Prostate gland (tissue), 2 donors: ENCODE measurements around the gene SND1. TPM values are rescaled to one million over a fixed set of nuclear protein-coding genes. Genes with fewer than 3 reads are reported as not detected.

Source experiments
- DNase-seq: peaks from one replicate; pipeline ENCODE4 v3.0.0-alpha.2; 2019; ENCODE audit warnings: low spot score
- H3K27ac ChIP-seq, 2 donors: fragments of 200-600 bp; sonication (generic); 2 replicates each; pipeline ENCODE4 v1.5.1; 2017 to 2019
- H3K27me3 ChIP-seq: fragments of 200-600 bp; sonication (generic); replicated peaks from 2 replicates; pipeline ENCODE4 v1.5.1; 2019; ENCODE audit not compliant: insufficient read depth
- H3K36me3 ChIP-seq, 2 donors: fragments of 200-600 bp; sonication (generic); 1 replicate in 1 of 2; 2 replicates in 1 of 2; pipeline versions ENCODE4 v1.5.1 to v1.8.1; 2017 to 2019
- H3K4me1 ChIP-seq: fragments of 200-600 bp; sonication (generic); replicated peaks from 2 replicates; pipeline ENCODE4 v1.5.1; 2019
- H3K4me3 ChIP-seq, 2 donors: fragments of 200-600 bp; sonication (generic); 2 replicates each; pipeline ENCODE4 v1.5.1; 2017 to 2019
- H3K9me3 ChIP-seq: fragments of 200-600 bp; sonication (generic); 2 replicates; pipeline ENCODE4 v1.5.1; 2017
- POLR2A ChIP-seq: fragments of 450-650 bp; IDR thresholded peaks from one replicate; pipeline ENCODE4 v1.6.1; 2016; ENCODE audit warnings: antibody characterized with exemption, mild to moderate bottlenecking
- POLR2AphosphoS5 ChIP-seq: sonication (generic); formaldehyde crosslinking; IDR thresholded peaks from one replicate; pipeline ENCODE4 v1.6.1; 2017; ENCODE audit warnings: antibody characterized with exemption
- WGBS: methylation state at CpG from one replicate; pipeline ENCODE4 v1.1.5; 2018; 5-methylcytosine and 5-hydroxymethylcytosine counted together
- intact Hi-C: fragments of 100-400 bp; cut with DNase I; formaldehyde crosslinking; loops from one replicate; pipeline ENCODE4 v1.14.2; 2022
- total RNA-seq, 2 donors: library from RNA; depleted of rRNA; stranded (reverse); fragments of >200 nt; gene quantifications; one replicate each; pipeline ENCODE4 v1.1.0, GENCODE V29; 2016
- TF ChIP-seq, protein P1 (sequence below), 4 experiments: fragments of 200-600 bp in 2 of 4; fragments of 450-650 bp in 2 of 4; sonication (generic) in 2 of 4; IDR thresholded peaks; 1 replicate in 3 of 4; 2 replicates in 1 of 4; pipeline ENCODE4 v1.5.1; 2016 to 2019; ENCODE audit warnings: antibody characterized with exemption in 4 of 4, mild to moderate bottlenecking in 2 of 4, moderate library complexity in 2 of 4

The SND1 gene
- total RNA-seq, 2 donors from 2014 or later = 175 to 190 TPM

DNA sequence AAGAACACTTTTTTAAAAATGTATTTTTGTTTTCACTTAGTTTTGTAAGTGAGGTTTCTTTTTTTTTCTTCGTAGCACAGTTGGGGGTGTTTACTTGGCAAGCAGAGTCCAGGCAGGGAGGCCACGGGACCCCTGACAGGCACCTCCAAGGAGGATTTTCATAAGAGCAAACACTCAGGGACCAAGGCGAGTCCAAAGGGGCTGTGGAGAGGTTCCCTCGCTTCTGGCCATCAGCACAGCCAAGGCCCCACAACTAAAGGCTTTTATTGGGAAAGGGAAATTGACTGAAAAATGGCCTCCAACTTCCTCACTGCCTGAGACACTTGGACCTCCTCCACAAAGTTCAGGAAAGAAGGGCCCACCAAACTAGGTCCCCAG, 205.5 kb downstream of the SND1 start:
- Histone ChIP-seq H3K27me3 (no peaks in the 10 kb centered on the region), H3K9me3 (no peaks in the 10 kb centered on the region), H3K4me1 (peaks cover 4% of the 10 kb centered on the region), H3K36me3 (no peaks in the 10 kb centered on the region), H3K27ac (no peak overlapping the region), H3K4me3 (no peak overlapping the region)
- intact Hi-C loops = no loop called here
- WGBS = 94% methylated on average over 4 of the region's 4 CpGs
- no peak for DNase-seq
- no peak for TF ChIP-seq POLR2AphosphoS5
- TF ChIP-seq, protein P1, sequence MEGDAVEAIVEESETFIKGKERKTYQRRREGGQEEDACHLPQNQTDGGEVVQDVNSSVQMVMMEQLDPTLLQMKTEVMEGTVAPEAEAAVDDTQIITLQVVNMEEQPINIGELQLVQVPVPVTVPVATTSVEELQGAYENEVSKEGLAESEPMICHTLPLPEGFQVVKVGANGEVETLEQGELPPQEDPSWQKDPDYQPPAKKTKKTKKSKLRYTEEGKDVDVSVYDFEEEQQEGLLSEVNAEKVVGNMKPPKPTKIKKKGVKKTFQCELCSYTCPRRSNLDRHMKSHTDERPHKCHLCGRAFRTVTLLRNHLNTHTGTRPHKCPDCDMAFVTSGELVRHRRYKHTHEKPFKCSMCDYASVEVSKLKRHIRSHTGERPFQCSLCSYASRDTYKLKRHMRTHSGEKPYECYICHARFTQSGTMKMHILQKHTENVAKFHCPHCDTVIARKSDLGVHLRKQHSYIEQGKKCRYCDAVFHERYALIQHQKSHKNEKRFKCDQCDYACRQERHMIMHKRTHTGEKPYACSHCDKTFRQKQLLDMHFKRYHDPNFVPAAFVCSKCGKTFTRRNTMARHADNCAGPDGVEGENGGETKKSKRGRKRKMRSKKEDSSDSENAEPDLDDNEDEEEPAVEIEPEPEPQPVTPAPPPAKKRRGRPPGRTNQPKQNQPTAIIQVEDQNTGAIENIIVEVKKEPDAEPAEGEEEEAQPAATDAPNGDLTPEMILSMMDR (IDR thresholded peaks at IDR 0.05) = no peak
- no peak for TF ChIP-seq POLR2A

DNA sequence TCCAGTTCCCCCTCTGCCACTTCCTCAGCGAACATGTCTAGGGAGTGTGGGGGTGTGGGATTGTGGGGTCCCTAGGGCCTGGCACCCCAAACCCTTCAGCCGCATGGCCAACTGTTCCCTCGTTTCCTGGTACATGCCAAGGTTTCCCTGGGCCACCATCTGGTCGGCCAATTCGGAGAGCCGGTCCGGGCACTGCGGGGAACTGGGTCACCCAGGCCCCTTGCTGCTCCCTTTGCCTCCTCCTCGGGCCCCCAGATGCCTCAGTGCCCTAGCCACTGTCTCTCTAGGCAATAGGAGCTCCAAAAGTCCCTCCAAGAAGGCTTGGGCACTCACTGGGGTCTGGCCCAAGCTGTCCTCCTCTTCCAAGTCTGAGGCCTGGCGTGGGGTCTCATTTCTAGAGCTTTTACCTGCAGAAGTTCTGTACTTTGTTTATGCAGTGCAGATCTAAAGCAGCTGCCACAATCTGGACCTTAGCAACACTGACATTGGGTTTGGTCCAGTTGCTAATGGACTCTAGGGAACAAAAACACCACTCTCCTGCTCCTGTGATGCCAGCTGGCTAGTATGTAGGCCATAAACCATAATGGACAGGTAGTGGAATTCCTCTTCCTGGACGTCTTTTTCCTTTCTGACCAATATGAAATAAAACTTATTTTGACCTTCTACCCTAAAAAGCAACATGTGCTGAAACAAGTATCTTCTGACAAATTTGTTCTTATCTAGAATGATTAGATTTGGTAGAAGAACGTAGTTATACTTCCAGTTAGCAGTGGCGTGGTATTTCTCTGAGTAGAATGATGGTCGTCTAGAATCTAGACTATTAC, 206.3 kb downstream of the SND1 start:
- H3K27ac ChIP-seq = no peak overlapping the region
- H3K36me3 ChIP-seq = no peaks in the 10 kb centered on the region
- no peak for TF ChIP-seq POLR2AphosphoS5
- TF ChIP-seq POLR2A = no peak
- TF ChIP-seq, protein P1 (IDR thresholded peaks at IDR 0.05) = no peak
- H3K9me3 ChIP-seq = no peaks in the 10 kb centered on the region
- no peaks in the 10 kb centered on the region for H3K27me3 ChIP-seq
- peaks cover 4% of the 10 kb centered on the region for H3K4me1 ChIP-seq
- no peak for DNase-seq
- WGBS = 79% methylated on average over 14 of the region's 14 CpGs
- intact Hi-C loops = no loop called here
- no peak overlapping the region for H3K4me3 ChIP-seq

DNA sequence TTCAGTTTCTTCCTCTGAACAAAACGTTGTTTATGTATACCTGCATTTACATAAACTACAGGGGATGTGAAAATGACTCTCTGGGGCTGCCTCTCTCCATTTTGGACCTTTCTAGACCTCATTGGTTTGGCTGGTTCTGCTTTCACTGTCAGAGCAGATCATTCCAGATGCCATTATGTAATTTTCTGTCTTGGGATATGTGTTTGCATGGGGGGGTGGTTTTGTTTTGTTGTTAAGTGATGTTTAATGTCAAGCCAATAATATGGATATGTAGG, 206.9 kb downstream of the SND1 start:
- no peak overlapping the region for H3K27ac ChIP-seq
- WGBS = 71% methylated on average over 1 of the region's 1 CpG
- TF ChIP-seq, protein P1 (IDR thresholded peaks at IDR 0.05) = no peak
- TF ChIP-seq POLR2A = no peak
- TF ChIP-seq POLR2AphosphoS5 = no peak

DNA sequence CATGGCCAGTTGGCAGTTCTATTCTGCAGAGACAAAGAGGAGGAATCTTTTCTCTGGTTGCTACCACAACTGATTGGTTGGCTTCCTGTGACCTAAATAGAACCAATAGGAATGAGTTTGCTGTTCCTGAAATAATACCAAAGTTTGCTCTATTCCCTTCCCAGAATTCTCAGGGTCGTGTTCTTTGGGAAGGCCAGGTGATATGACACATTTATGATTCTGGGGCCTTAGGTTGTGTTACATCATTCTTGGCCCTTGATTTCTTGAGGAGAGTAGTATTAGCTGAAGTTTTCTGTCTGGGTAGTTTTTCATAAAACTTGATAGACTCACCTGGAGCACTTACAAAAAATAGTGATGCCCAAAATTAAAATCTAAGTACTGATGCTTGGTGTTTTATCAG, 207.3 kb downstream of the SND1 start:
- TF ChIP-seq POLR2AphosphoS5 (no peak), POLR2A (no peak)
- TF ChIP-seq, protein P1 (IDR thresholded peaks at IDR 0.05) = no peak
- no peak for DNase-seq
- H3K36me3 ChIP-seq = no peaks in the 10 kb centered on the region
- no peak overlapping the region for H3K4me3 ChIP-seq
- H3K9me3 ChIP-seq = no peaks in the 10 kb centered on the region
- 0% methylated on average over 1 of the region's 1 CpG for WGBS
- H3K4me1 ChIP-seq = peaks cover 4% of the 10 kb centered on the region
- no peak overlapping the region for H3K27ac ChIP-seq
- intact Hi-C loops = no loop called here
- no peaks in the 10 kb centered on the region for H3K27me3 ChIP-seq

More for the DNA sequence above, 206.9 kb downstream of the SND1 start:
- H3K9me3 ChIP-seq = no peaks in the 10 kb centered on the region
- DNase-seq = no peak
- peaks cover 4% of the 10 kb centered on the region for H3K4me1 ChIP-seq
- no peaks in the 10 kb centered on the region for H3K36me3 ChIP-seq
- no peak overlapping the region for H3K4me3 ChIP-seq
- no peaks in the 10 kb centered on the region for H3K27me3 ChIP-seq
- intact Hi-C loops = no loop called here

DNA sequence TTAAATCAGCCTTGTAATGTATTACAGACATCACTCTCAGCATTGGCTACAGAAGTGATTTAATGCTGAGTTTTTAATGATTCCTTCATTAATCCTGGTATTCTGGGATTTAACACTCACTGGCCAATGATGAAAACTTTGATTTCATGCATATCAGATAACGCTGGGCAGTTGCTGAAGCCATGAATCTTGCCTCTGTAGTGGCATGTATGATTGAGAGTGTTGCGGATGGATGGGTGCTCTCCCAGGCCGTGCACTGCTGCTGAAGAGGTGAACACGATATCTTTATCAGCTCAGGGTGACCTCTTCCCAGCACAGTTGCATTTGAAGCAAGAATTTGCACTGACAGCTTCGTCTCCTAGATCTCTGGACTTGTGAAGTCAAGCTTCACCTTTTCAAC, 210.5 kb downstream of the SND1 start:
- H3K9me3 ChIP-seq = no peaks in the 10 kb centered on the region
- no peaks in the 10 kb centered on the region for H3K36me3 ChIP-seq
- no peak overlapping the region for H3K4me3 ChIP-seq
- WGBS = 88% methylated on average over 5 of the region's 5 CpGs
- TF ChIP-seq, protein P1 (IDR thresholded peaks at IDR 0.05) = no peak
- TF ChIP-seq POLR2AphosphoS5 = no peak
- TF ChIP-seq POLR2A = no peak
- no peaks in the 10 kb centered on the region for H3K4me1 ChIP-seq
- H3K27ac ChIP-seq = no peak overlapping the region
- no peaks in the 10 kb centered on the region for H3K27me3 ChIP-seq
- DNase-seq = no peak
- intact Hi-C loops = no loop called here
